H9 (cell line): ENCODE results near the gene CALM1. TPM values are rescaled to one million over a fixed set of nuclear protein-coding genes. Genes with fewer than 3 reads are reported as not detected.

Experiments used
- DNase-seq: peaks from one replicate; pipeline ENCODE4 v3.0.0-alpha.2; 2017
- H2AFZ ChIP-seq: one replicate; pipeline ENCODE4 v1.6.1; 2013; ENCODE audit warnings: mild to moderate bottlenecking, low read length, control low read depth, moderate library complexity
- H2AK5ac ChIP-seq: 2 replicates; pipeline ENCODE4 v1.6.1; 2013; ENCODE audit warnings: low read length, control low read depth, mixed read lengths; ENCODE audit not compliant: insufficient read length
- H2BK120ac ChIP-seq: one replicate; pipeline ENCODE4 v1.6.1; 2013; ENCODE audit warnings: low read depth, mild to moderate bottlenecking, low read length, control low read depth, inconsistent platforms; ENCODE audit not compliant: poor library complexity, severe bottlenecking
- H2BK12ac ChIP-seq: 2 replicates; pipeline ENCODE4 v1.6.1; 2013; ENCODE audit warnings: low read length, control low read depth, mixed read lengths, low read depth; ENCODE audit not compliant: insufficient read length
- H2BK15ac ChIP-seq: 2 replicates; pipeline ENCODE4 v1.6.1; 2013; ENCODE audit warnings: low read depth, low read length, control low read depth
- H2BK20ac ChIP-seq: one replicate; pipeline ENCODE4 v1.6.1; 2013; ENCODE audit warnings: low read depth, mild to moderate bottlenecking, low read length, control low read depth, inconsistent platforms; ENCODE audit not compliant: poor library complexity, severe bottlenecking
- H2BK5ac ChIP-seq: 2 replicates; pipeline ENCODE4 v1.6.1; 2013; ENCODE audit warnings: low read length, control low read depth, mixed read lengths; ENCODE audit not compliant: insufficient read length
- H3K14ac ChIP-seq: 2 replicates; pipeline ENCODE4 v1.6.1; 2013; ENCODE audit warnings: low read length, control low read depth; ENCODE audit not compliant: insufficient read depth
- H3K18ac ChIP-seq: 2 replicates; pipeline ENCODE4 v1.6.1; 2013; ENCODE audit warnings: low read depth, mild to moderate bottlenecking, mixed read lengths, low read length, control low read depth; ENCODE audit not compliant: insufficient read length
- H3K23ac ChIP-seq: 2 replicates; pipeline ENCODE4 v1.6.1; 2013; ENCODE audit warnings: low read length, control low read depth, mixed read lengths, low read depth; ENCODE audit not compliant: insufficient read length
- H3K23me2 ChIP-seq: 2 replicates; pipeline ENCODE4 v1.6.1; 2013; ENCODE audit warnings: low read depth, mild to moderate bottlenecking, mixed read lengths, low read length, control low read depth; ENCODE audit not compliant: insufficient read length, poor library complexity, severe bottlenecking
- H3K27ac ChIP-seq: 2 replicates; pipeline ENCODE4 v1.5.1; 2013; ENCODE audit warnings: low read length, control low read depth, mixed read lengths, low read depth; ENCODE audit not compliant: insufficient read length
- H3K27me3 ChIP-seq: 2 replicates; pipeline ENCODE4 v1.6.1; 2013; ENCODE audit warnings: low read length, control low read depth, inconsistent platforms; ENCODE audit not compliant: insufficient read depth
- H3K4ac ChIP-seq: 2 replicates; pipeline ENCODE4 v1.6.1; 2013; ENCODE audit warnings: low read depth, mild to moderate bottlenecking, control low read depth, inconsistent platforms, low read length, moderate library complexity
- H3K4me1 ChIP-seq: 2 replicates; pipeline ENCODE4 v1.6.1; 2013; ENCODE audit warnings: low read length, control low read depth, inconsistent platforms; ENCODE audit not compliant: insufficient read depth
- H3K4me2 ChIP-seq: 2 replicates; pipeline ENCODE4 v1.6.1; 2013; ENCODE audit warnings: low read length, control low read depth, mixed read lengths; ENCODE audit not compliant: insufficient read length, insufficient read depth
- H3K56ac ChIP-seq: 2 replicates; pipeline ENCODE4 v1.6.1; 2013; ENCODE audit warnings: low read depth, mild to moderate bottlenecking, mixed read lengths, low read length, control low read depth; ENCODE audit not compliant: insufficient read length
- H3K79me1 ChIP-seq: 2 replicates; pipeline ENCODE4 v1.6.1; 2013; ENCODE audit warnings: low read depth, mild to moderate bottlenecking, moderate library complexity, low read length, control low read depth, inconsistent platforms; ENCODE audit not compliant: insufficient read depth, poor library complexity, severe bottlenecking
- H3K79me2 ChIP-seq: 2 replicates; pipeline ENCODE4 v1.6.1; 2013; ENCODE audit warnings: low read length, control low read depth, inconsistent platforms; ENCODE audit not compliant: insufficient read depth
- H3K9ac ChIP-seq: 2 replicates; pipeline ENCODE4 v1.6.1; 2013; ENCODE audit warnings: low read length, control low read depth, mixed read lengths; ENCODE audit not compliant: insufficient read length; ENCODE audit errors: extremely low read depth
- H3K9me3 ChIP-seq: one replicate; pipeline ENCODE4 v1.6.1; 2013; ENCODE audit warnings: low read depth, low read length, inconsistent platforms; ENCODE audit not compliant: control insufficient read depth
- H3T11ph ChIP-seq: one replicate; pipeline ENCODE4 v1.6.1; 2013; ENCODE audit warnings: mild to moderate bottlenecking, low read length, control low read depth, inconsistent platforms
- H4K20me1 ChIP-seq: one replicate; pipeline ENCODE4 v1.6.1; 2013; ENCODE audit not compliant: control insufficient read depth, insufficient read length, insufficient read depth
- H4K5ac ChIP-seq: 2 replicates; pipeline ENCODE4 v1.6.1; 2013; ENCODE audit warnings: low read depth, mild to moderate bottlenecking, mixed read lengths, low read length, control low read depth; ENCODE audit not compliant: insufficient read length
- H4K8ac ChIP-seq: replicated peaks from 2 replicates; pipeline ENCODE4 v1.6.1; 2013; ENCODE audit warnings: low read length, control low read depth, mixed read lengths, low read depth; ENCODE audit not compliant: insufficient read length
- H4K91ac ChIP-seq: 2 replicates; pipeline ENCODE4 v1.6.1; 2013; ENCODE audit warnings: low read depth, mild to moderate bottlenecking, moderate library complexity, mixed read lengths, low read length, control low read depth; ENCODE audit not compliant: insufficient read length
- H3K27ac Mint-ChIP-seq, 3 experiments: 2 replicates in 2 of 3; 3 replicates in 1 of 3; pipeline ENCODE4 v1.8.0; 2020 to 2021; ENCODE audit warnings: mixed read lengths in 3 of 3, mild to moderate bottlenecking in 1 of 3, moderate library complexity in 1 of 3
- H3K27me3 Mint-ChIP-seq: 2 replicates; pipeline ENCODE4 v1.8.0; 2021; ENCODE audit warnings: low read depth, mild to moderate bottlenecking, moderate library complexity, mixed read lengths
- H3K36me3 Mint-ChIP-seq, 3 experiments: 2 replicates in 2 of 3; 3 replicates in 1 of 3; pipeline ENCODE4 v1.8.0; 2020 to 2021; ENCODE audit warnings: low read depth in 3 of 3, mixed read lengths in 3 of 3; ENCODE audit not compliant: insufficient read depth in 1 of 3
- H3K4me1 Mint-ChIP-seq, 2 experiments: 2 replicates each; pipeline ENCODE4 v1.8.0; 2020; ENCODE audit warnings: mixed read lengths in 2 of 2
- H3K4me3 Mint-ChIP-seq, 2 experiments: 2 replicates in 1 of 2; 3 replicates in 1 of 2; pipeline ENCODE4 v1.8.0; 2020 to 2021; ENCODE audit warnings: mild to moderate bottlenecking in 2 of 2, mixed read lengths in 2 of 2, moderate library complexity in 1 of 2
- H3K9me3 Mint-ChIP-seq, 2 experiments: 2 replicates in 1 of 2; 3 replicates in 1 of 2; pipeline ENCODE4 v1.8.0; 2020; ENCODE audit warnings: mild to moderate bottlenecking in 2 of 2, mixed read lengths in 2 of 2, moderate library complexity in 1 of 2
- WGBS: extraction: QIAGEN DNeasy Blood & Tissue Kit; methylation state at CpG from one replicate; pipeline ENCODE4 v1.1.7; 2013; ENCODE audit warnings: missing lambda C conversion rate, low lambda C conversion rate, mixed read lengths; ENCODE audit not compliant: insufficient read length; ENCODE audit errors: extremely low coverage; 5-methylcytosine and 5-hydroxymethylcytosine counted together
- total RNA-seq: library from RNA; stranded (reverse); gene quantifications from 2 replicates; pipeline ENCODE4 v1.2.1, GENCODE V29; 2021
- TF ChIP-seq, protein P1 (sequence below): fragments of 200-600 bp; sonication (generic); conservative IDR thresholded peaks from 3 replicates; pipeline ENCODE4 v1.8.0; 2021; ENCODE audit warnings: antibody characterized with exemption, mild to moderate bottlenecking

Gene CALM1
- total RNA-seq, 1 experiment from 2014 or later: 354 TPM

- Histone ChIP-seq H4K20me1 (no peaks in the 10 kb centered on the region), H4K5ac (no peak overlapping the region), H3K18ac (peak overlapping the region; percentile 15), H4K91ac (no peak overlapping the region), H2BK5ac (no peak overlapping the region), H3K4ac (no peak overlapping the region), H4K8ac (no peak overlapping the region), H3K27ac (no peak overlapping the region), H3K23ac (no peak overlapping the region), H2BK12ac (no peak overlapping the region), H3K4me1 (no peaks in the 10 kb centered on the region), H2AFZ (no peak overlapping the region), H3K79me1 (no peaks in the 10 kb centered on the region), H3K27me3 (no peaks in the 10 kb centered on the region), H3K9me3 (no peaks in the 10 kb centered on the region), H3K4me2 (no peak overlapping the region), H3K9ac (no peak overlapping the region), H3K14ac (peak overlapping the region; percentile 12; the same call in 1 of the 2 replicates), H2BK15ac (no peak overlapping the region), H3T11ph (no peak overlapping the region), H2BK120ac (no peak overlapping the region), H3K56ac (no peak overlapping the region), H2AK5ac (no peak overlapping the region), H3K23me2 (no peaks in the 10 kb centered on the region), H2BK20ac (no peak overlapping the region), H3K79me2 (no peaks in the 10 kb centered on the region)
- Mint-ChIP-seq H3K27me3 (peaks cover 3% of the 10 kb centered on the region), H3K4me3 (no peak overlapping the region), H3K36me3 (no peaks in the 10 kb centered on the region), H3K27ac (no peak overlapping the region), H3K9me3 (no peaks in the 10 kb centered on the region), H3K4me1 (0 out of 4 replicates have a peak, but pooled peaks cover 0 to 4% of the 10 kb centered on the region in 2 experiments)
- DNase-seq: no peak
- WGBS: no CpG with 5 or more reads among the region's 8 CpGs
- TF ChIP-seq, protein P1, sequence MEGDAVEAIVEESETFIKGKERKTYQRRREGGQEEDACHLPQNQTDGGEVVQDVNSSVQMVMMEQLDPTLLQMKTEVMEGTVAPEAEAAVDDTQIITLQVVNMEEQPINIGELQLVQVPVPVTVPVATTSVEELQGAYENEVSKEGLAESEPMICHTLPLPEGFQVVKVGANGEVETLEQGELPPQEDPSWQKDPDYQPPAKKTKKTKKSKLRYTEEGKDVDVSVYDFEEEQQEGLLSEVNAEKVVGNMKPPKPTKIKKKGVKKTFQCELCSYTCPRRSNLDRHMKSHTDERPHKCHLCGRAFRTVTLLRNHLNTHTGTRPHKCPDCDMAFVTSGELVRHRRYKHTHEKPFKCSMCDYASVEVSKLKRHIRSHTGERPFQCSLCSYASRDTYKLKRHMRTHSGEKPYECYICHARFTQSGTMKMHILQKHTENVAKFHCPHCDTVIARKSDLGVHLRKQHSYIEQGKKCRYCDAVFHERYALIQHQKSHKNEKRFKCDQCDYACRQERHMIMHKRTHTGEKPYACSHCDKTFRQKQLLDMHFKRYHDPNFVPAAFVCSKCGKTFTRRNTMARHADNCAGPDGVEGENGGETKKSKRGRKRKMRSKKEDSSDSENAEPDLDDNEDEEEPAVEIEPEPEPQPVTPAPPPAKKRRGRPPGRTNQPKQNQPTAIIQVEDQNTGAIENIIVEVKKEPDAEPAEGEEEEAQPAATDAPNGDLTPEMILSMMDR: no peak
Observed at GRCh38 chr14:90355540-90356518, 41.0 kb upstream of the CALM1 start.
